Ishikawa (cell line): ENCODE measurements around the gene HOXA7.

Experiments used
- CEBPB ChIP-seq: IDR thresholded peaks from 2 replicates; pipeline ENCODE4 v1.6.1; 2012
- CREB1 ChIP-seq: IDR thresholded peaks from 2 replicates; pipeline ENCODE4 v1.6.1; 2012; ENCODE audit warnings: low read depth
- EGR1 ChIP-seq: IDR thresholded peaks from 2 replicates; pipeline ENCODE4 v1.6.1; 2012
- EP300 ChIP-seq: IDR thresholded peaks from 2 replicates; pipeline ENCODE4 v1.6.1; 2012; ENCODE audit warnings: borderline replicate concordance
- FOXM1 ChIP-seq: IDR thresholded peaks from 2 replicates; pipeline ENCODE4 v1.6.1; 2012; ENCODE audit warnings: low read depth, borderline replicate concordance
- NFIC ChIP-seq: IDR thresholded peaks from 2 replicates; pipeline ENCODE4 v1.6.1; 2012
- RAD21 ChIP-seq: IDR thresholded peaks from 2 replicates; pipeline ENCODE4 v1.6.1; 2012; ENCODE audit warnings: low read depth
- TAF1 ChIP-seq: IDR thresholded peaks from 2 replicates; pipeline ENCODE4 v1.6.1; 2012; ENCODE audit warnings: low read depth, mild to moderate bottlenecking
- TCF12 ChIP-seq: IDR thresholded peaks from 2 replicates; pipeline ENCODE4 v1.6.1; 2012; ENCODE audit warnings: low read depth
- TEAD4 ChIP-seq: IDR thresholded peaks from 2 replicates; pipeline ENCODE4 v1.6.1; 2012
- YY1 ChIP-seq: IDR thresholded peaks from 2 replicates; pipeline ENCODE4 v1.6.1; 2012; ENCODE audit warnings: low read depth
- ZBTB7A ChIP-seq: IDR thresholded peaks from 2 replicates; pipeline ENCODE4 v1.6.1; 2012; ENCODE audit warnings: low read depth
- TF ChIP-seq, protein P1 (sequence below): IDR thresholded peaks from 2 replicates; pipeline ENCODE4 v1.6.1; 2012; ENCODE audit warnings: low read depth, mild to moderate bottlenecking
- TF ChIP-seq, protein P2 (sequence below): IDR thresholded peaks from 2 replicates; pipeline ENCODE4 v1.6.1; 2012
- TF ChIP-seq, protein P3 (sequence below): IDR thresholded peaks from 2 replicates; pipeline ENCODE4 v1.6.1; 2012

The HOXA7 gene

GRCh38 chr7:27151341-27151930 lies 5.0 kb downstream of the HOXA7 start:
- TF ChIP-seq TAF1 (no peak), NFIC (no peak), YY1 (no peak), EP300 (no peak), TEAD4 (no peak), RAD21 (no peak), EGR1 (no peak), CEBPB (no peak), ZBTB7A (no peak)
- TF ChIP-seq, protein P1, sequence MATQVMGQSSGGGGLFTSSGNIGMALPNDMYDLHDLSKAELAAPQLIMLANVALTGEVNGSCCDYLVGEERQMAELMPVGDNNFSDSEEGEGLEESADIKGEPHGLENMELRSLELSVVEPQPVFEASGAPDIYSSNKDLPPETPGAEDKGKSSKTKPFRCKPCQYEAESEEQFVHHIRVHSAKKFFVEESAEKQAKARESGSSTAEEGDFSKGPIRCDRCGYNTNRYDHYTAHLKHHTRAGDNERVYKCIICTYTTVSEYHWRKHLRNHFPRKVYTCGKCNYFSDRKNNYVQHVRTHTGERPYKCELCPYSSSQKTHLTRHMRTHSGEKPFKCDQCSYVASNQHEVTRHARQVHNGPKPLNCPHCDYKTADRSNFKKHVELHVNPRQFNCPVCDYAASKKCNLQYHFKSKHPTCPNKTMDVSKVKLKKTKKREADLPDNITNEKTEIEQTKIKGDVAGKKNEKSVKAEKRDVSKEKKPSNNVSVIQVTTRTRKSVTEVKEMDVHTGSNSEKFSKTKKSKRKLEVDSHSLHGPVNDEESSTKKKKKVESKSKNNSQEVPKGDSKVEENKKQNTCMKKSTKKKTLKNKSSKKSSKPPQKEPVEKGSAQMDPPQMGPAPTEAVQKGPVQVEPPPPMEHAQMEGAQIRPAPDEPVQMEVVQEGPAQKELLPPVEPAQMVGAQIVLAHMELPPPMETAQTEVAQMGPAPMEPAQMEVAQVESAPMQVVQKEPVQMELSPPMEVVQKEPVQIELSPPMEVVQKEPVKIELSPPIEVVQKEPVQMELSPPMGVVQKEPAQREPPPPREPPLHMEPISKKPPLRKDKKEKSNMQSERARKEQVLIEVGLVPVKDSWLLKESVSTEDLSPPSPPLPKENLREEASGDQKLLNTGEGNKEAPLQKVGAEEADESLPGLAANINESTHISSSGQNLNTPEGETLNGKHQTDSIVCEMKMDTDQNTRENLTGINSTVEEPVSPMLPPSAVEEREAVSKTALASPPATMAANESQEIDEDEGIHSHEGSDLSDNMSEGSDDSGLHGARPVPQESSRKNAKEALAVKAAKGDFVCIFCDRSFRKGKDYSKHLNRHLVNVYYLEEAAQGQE: no peak

DNA sequence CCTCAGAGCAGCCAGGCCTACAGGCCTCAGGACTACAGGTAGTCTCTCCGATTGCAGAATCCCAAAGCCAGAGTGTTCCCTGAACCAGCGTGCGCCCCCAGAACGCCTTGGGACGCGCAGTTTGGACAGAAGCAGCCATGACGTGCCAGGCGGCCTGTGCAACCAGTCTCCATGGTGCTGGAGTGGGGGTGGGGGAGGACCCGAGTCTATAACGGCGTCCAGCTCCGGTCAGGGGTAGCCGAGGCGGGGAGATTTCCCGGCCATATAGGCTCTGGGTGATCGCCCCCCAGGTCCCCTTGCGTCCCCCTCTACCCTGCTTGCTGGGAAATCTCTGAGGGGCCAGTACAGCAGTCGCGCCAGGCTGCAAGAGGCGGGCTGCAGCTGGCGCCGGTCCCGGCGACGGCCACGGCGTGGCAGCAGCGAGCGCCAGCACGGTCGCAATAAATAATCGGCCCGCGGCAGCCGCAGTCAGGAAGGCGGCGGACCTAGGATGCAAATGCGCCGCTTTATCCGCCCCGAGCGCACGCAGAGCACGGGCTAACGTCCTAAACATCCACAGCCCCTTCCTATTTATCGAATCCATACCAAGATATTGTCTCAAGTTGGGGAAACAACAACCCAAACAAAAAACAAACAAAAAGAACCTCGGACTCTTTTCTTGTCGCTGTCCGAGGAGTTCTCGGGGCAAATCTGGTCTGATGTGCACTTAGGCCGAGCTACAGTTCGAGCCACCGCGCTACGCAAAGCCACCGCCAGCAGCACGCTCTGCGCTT lies 5.7 kb downstream of the HOXA7 start:
- TF ChIP-seq RAD21 (peak; percentile 47; the same call in 1 of the 2 replicates), ZBTB7A (peak; percentile 39; the same call in 1 of the 2 replicates), CEBPB (no peak), YY1 (peak; percentile 73; the same call in 1 of the 2 replicates), NFIC (0 out of 2 replicates have a peak, but pooled peaks have one; percentile 40), EGR1 (0 out of 2 replicates have a peak, but pooled peaks have one; percentile 8), CREB1 (no peak), FOXM1 (no peak), TEAD4 (peak; percentile 6; the same call in 1 of the 2 replicates), TAF1 (peak; percentile 47; the same call in 1 of the 2 replicates), EP300 (no peak), TCF12 (peak; percentile 39; the same call in 1 of the 2 replicates)
- TF ChIP-seq, protein P2, sequence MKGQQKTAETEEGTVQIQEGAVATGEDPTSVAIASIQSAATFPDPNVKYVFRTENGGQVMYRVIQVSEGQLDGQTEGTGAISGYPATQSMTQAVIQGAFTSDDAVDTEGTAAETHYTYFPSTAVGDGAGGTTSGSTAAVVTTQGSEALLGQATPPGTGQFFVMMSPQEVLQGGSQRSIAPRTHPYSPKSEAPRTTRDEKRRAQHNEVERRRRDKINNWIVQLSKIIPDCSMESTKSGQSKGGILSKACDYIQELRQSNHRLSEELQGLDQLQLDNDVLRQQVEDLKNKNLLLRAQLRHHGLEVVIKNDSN: no peak
- TF ChIP-seq, protein P3, sequence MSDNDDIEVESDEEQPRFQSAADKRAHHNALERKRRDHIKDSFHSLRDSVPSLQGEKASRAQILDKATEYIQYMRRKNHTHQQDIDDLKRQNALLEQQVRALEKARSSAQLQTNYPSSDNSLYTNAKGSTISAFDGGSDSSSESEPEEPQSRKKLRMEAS: peak; percentile 28
- TF ChIP-seq, protein P1: peak; percentile 64

- TF ChIP-seq, protein P3: no peak
- TF ChIP-seq ZBTB7A (no peak), CEBPB (no peak), TCF12 (no peak), CREB1 (no peak), YY1 (no peak), RAD21 (no peak), TAF1 (no peak), TEAD4 (no peak), EP300 (no peak), NFIC (no peak; the same call in 1 of the 2 replicates), FOXM1 (no peak), EGR1 (no peak)
- TF ChIP-seq, protein P2: no peak
- TF ChIP-seq, protein P1: no peak
Measured at GRCh38 chr7:27149842-27150567, 6.5 kb downstream of the HOXA7 start.
